GM18520 (cell line): Measurements from ENCODE around the gene SORBS2.

Experiments
- ATAC-seq: cut with Tn5 transposase; IDR thresholded peaks from one replicate; pipeline ENCODE4 v1.9.1; 2021; ENCODE audit not compliant: unreplicated experiment

Gene SORBS2

GRCh38 chr4:185536411-185536709, 275.6 kb downstream of the SORBS2 start:
- ATAC-seq = no peak

DNA sequence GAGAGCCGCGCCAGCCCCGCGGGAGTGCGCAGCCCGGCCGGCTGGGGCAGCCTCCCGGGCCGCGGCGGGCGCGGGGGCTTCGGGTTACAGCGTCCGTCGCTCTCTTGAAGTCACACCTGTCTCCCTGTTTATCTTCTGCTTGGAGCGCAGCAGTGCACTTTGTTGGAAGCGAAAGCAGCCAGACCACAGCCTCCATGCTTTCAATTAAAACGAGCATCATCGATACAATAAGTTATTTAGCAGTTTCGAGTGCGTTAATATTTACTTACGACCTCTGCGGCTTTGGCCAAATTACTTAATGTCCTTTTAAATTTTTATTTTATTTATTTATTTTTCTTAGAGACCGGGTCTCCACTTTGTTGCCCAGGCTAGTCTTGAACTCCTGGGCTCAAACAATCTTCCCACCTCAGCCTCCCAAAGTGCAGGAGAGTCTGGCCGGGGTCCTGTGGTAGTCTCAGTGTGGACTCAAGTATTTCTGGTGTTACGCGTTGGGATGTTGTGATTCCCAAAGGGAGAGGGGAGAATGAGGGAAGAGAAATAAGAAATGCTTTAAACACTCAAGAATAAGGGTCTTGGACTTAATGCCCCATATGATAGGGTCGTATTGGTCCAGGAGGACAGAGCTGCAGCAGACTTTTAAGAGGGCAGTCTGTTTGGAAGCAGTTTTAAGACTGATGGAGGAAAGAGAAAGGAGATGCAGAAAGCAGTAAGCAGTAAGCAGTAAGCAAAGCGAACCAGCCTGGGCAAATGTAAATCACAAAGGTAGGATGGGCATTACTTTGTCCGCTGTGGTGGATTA, 276.2 kb downstream of the SORBS2 start:
- ATAC-seq = no peak
